ENCODE results near the gene DNAH8.

The DNAH8 gene

DNA sequence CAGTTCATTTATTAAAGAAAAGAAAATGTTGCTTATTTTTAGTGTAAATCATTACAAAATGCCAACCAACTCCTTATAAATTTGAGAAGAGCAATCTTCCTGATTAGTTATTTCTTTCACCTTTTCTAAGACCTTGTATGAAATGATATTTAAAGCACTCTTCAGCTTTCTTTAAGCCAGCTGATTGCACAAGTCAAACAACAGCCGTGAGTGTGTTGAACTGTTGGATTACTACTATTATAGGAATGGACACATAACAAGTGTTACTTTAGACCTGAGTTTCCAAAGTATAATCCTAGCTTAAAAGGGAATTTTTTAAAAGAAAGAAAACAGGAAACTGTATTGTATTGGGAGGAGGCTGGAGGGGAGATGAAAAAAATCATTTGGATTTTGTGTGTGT, 306.7 kb downstream of the DNAH8 start:
- no peak for DNase-seq

- DNase-seq = no peak
Measured at GRCh38 chr6:39026175-39026574, 311.1 kb downstream of the DNAH8 start.

- peak; percentile 74 for DNase-seq
Measured at GRCh38 chr6:39029156-39030011, 314.3 kb downstream of the DNAH8 start.

DNA sequence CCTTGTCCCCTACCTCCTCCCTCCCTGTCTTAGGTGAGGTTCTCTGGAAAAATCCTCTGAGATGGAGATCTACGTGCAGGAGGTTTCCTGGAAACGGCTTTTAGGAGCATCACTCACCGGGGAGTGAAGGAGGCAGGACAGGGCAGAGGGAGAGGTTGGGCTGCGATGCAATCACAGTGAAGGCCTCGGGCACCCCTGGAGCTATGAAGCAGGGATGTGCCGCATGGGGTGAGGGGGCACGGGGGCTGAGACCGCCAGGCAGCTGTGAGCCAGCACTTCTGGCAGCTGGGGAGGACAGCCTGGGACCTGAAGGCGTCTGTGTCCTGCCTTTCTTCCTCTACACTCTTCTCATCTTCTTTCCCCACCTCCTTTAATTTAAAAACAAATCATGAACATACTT, 320.6 kb downstream of the DNAH8 start:
- DNase-seq = no peak

DNA sequence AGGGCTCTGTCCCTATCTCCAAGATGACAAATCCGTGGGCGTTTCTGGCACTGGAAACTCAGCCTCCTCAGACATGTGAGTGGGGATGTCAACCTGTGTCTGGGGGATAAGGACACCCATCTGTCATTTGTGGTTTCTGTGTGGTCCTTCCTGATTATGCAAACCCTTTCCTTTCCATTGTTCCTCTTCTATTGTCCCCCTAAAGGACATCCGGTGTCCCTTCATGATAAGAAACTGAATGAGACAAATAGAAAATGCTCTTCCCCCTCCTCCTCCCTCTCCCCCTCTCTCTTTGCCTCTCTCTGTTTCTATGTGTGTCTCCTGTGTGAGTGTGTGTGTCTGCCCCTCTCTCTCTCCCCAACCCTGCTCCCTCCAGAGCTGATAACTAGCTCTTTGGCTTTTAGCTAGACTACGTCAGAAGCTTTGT, 322.0 kb downstream of the DNAH8 start:
- DNase-seq = no peak

GRCh38 chr6:39037707-39038106, 322.6 kb downstream of the DNAH8 start:
- DNase-seq = no peak

DNA sequence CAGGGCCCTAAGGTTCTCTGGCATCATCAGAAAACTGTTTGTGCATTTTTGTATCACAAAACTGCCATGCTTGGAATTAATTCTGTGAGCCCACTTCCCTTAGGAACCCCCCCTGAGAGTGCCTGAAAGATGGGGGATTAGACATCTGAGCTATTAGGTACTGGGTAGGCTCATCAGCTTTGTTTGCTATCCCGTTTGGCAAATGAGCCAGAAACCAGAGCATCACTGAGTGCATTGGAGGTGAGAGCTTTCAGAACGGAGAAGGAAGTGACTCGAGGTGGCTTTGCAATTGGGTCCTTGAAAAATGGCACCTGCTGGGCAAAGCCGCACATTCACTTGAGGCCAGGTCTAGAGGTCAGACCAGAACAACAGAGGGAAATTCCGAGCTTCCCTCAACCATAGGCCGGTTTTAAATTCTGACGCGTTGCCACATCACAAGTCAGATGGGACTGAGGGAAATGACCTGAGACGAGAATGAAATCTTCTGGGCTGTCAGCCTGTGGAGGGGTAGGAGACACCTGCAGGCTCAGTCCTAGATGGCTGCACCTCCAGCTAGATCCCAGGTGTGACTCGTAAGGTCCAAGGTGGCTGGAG, 325.1 kb downstream of the DNAH8 start:
- DNase-seq = no peak

DNA sequence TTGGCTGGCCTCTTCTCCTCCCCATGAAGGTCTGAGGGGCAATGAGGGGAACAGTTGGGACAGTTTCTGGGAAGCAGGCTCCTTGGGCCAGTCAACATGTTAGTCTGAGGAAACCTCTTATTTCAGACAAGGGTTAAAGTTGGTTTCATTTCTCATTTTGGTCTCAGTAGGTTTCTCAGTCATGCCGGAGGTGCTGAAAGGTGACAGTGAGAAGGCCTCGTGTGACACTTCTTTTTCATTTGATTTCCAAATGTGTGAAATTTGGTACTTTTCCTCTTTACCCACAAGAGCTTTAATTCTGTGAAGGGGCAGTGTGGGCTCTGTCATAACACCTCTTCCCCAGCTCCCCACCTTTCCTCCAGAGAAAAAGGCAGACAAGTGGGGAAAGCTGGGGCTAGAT, 326.0 kb downstream of the DNAH8 start:
- DNase-seq = no peak

- DNase-seq = no peak
Measured at GRCh38 chr6:39043776-39044175, 328.7 kb downstream of the DNAH8 start.

DNA sequence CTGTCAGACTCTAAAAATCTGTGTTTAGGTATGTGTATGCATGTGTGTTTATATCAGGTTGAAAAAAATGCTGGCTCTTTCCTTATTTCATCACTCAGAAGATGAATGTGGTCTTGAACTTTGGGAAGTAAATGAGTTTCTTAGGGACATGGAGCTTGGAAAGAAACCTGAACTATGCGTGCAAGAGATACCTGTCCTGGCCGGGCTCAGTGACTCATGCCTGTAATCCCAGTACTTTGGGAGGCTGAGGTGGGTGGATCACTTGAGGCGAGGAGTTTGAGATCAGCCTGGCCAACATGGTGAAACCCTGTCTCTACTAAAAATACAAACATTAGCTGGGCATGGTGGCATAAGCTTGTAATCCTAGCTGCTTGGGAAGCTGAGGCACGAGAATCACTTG, 329.1 kb downstream of the DNAH8 start:
- no peak for DNase-seq

GRCh38 chr6:39047434-39048327, 332.6 kb downstream of the DNAH8 start:
- DNase-seq = no peak

- peak; percentile 19 for DNase-seq
Measured at GRCh38 chr6:39048481-39049399, 333.6 kb downstream of the DNAH8 start, which contains the start of gene GLP1R. Gene GLP1R, plus strand, starts transcription at chr6:39048781. Its CDS starts 60 bp downstream, at chr6:39048841.

- no peak for DNase-seq
Measured at GRCh38 chr6:39049575-39050283, 334.6 kb downstream of the DNAH8 start.

DNA sequence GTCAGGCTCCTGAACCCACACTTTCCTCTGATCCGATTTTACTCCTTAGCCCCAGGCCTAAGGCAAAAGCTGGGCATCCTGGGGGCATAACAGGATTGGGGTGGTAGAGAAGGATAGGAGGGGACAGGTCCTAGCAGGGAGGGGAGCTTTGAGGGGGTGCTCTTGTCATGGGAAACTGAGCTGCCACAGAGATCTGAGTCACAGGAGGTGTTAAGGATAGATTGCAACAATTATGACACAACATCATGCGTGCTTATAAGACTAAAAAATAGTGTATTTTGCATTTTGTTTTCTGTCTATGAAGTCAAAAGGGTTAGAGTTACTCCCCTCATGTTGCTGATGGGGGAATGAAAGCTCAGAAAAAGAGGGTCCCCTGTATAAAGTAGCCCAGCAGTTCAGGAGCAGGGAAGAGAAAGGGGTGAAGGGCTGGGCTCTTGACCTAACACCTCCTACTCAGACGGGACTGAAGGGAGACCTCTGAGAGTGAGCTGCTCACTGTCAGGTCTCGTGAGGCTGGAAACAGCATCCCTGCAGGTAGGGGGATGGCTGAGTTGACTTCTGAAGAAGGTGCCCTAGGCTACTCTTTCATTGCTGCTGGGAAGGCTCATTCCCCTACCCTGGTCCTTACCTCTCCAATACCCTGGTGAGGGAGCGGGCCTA, 335.5 kb downstream of the DNAH8 start:
- DNase-seq = peak; percentile 25

- no peak for DNase-seq
Measured at GRCh38 chr6:39051399-39052122, 336.4 kb downstream of the DNAH8 start.

DNA sequence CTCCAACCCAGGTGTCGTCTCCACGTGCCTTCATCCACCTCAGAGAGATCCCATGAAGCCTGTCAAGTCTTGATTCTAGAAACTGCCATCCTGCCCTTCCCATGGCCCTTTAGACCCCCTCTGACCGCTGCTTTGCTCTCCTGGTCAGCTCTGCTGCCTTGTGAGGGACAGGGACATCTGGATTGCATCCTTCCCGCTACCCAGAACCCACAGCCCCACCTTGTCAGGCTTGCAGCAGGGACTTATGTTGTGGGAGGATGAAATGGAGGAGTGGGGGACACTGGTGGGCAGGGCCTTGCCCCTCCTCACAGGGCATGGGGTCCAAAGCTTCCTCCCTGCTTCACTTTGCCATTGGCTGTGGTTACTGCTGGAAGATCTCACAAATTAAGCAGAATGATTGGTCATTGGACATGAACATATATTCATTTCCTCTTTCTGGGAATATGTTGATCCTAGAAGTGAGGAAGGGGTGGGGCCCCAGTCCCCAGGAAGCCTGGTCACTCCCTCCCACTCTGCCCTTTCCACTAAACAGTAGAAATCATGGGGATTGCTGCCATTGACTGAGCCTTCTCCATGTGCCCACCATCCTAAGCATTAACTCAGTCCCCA, 338.0 kb downstream of the DNAH8 start:
- DNase-seq = no peak

DNA sequence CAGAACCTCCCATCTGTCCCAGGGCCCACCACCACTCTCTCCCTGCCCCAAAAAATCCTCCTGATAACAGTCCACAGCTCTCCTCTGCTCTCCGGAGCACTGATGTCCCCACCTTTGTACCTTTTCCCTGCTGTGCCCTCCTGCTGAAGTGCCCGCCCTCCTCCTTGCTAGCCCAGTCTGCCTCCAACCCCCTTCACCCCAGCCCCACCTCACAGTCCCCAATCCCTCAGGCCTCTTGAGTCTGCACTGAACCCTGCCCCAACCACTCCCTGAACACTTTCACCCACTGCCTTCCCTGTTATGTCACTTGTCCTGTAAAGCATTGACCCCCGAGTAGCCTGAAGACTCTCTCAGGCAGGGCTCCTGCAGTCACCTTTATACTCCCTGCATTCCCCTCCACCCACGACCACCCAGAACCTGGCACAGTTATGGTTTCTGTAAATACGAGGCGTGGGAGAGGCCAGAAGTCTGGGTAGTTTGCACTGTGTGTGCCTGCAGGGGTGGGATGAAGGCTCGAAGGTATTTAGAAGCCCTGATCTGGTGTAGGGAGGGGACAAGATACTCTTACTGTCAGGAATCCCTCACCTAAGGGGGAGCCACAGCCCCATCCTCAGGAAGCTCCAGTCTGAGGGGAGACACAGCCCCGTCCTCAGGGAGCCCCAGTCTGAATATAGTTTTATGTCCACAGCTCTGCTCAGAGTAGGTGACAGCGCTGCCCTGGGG, 338.9 kb downstream of the DNAH8 start:
- DNase-seq = no peak

DNA sequence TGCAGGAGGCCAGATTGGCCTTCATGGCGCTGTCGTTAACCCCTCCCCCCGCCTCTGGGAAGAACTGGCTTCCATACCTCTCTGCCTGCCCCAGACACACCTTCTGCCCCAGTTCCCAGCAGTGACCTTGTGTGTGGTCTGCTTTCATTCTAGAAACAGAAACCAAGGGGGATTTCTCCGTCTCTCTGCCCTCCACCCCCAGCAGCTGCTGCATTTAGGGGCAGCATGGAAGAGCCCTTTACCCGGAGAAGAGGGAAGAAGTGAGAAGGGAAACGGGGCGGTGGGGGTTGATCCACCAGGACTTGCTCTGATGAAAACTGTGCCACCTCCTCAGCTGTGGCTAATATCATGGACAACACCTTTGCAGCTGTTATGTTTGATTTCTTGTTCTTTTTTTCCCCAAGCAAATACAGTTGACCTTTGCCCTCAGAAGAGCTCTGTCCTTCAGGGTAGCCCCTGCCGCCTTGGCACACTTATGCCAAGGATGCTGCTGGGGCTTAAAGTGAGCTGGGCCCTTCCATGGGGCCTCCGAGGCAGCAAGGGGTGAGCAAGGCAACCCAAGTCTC, 339.5 kb downstream of the DNAH8 start:
- DNase-seq = no peak

DNA sequence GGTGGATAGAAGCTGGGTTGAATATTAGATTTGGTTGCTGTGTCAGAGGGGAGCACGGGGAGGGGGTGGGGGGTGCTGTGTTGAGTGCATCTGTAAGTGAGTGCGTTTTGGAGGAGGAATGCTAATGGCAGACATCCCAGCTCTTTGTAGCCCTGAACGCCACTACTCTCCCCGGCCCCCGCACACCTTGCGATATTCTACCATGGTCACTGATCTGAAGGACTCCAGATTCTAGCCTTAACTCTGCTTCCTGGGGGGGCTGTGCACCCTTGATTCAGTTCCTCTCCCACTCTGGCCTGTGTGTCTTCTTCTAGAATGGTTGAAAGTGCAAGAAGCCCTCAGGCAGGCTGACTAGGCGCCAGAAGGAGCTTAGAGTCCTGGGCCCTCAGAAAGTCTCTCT, 340.6 kb downstream of the DNAH8 start:
- DNase-seq = no peak

All from activated CD4-positive, alpha-beta T cell treated with anti-CD3 and anti-CD28 coated beads for 48 hours (primary cell).